HEK293T (cell line): ENCODE results near the gene TBX3.
A peak's percentile ranks its signal among the peaks of the same experiment; 100 is the strongest.

Source experiments
- CTCF ChIA-PET: fragments of 350-600 bp; formaldehyde crosslinking; extraction: SDS; loops from one replicate; lab custom pipeline; 2021; ENCODE audit warnings: antibody characterized with exemption, inconsistent platforms; lab: Yijun Ruan, JAX
- POLR2A ChIA-PET: fragments of 350-600 bp; formaldehyde crosslinking; extraction: SDS; loops from one replicate; lab custom pipeline; 2020; ENCODE audit warnings: antibody characterized with exemption, inconsistent platforms; lab: Yijun Ruan, JAX
- DNase-seq: peaks from one replicate; pipeline ENCODE4 v3.0.0; 2012; ENCODE audit warnings: mixed read lengths; ENCODE audit errors: extremely low spot score
- ARNT ChIP-seq: fragments of 450-650 bp; IDR thresholded peaks from 2 replicates; pipeline ENCODE4 v1.6.1; 2017; ENCODE audit warnings: mild to moderate bottlenecking
- BHLHE40 ChIP-seq: fragments of 450-650 bp; IDR thresholded peaks from 2 replicates; pipeline ENCODE4 v1.6.1; 2016; ENCODE audit warnings: mild to moderate bottlenecking, moderate library complexity, borderline replicate concordance
- CTBP1 ChIP-seq: fragments of 450-650 bp; IDR thresholded peaks from 2 replicates; pipeline ENCODE4 v1.6.1; 2016; ENCODE audit warnings: borderline replicate concordance
- ELF4 ChIP-seq: fragments of 450-650 bp; IDR thresholded peaks from 2 replicates; pipeline ENCODE4 v1.6.1; 2017; ENCODE audit warnings: antibody characterized with exemption
- FOXA1 ChIP-seq: fragments of 450-650 bp; IDR thresholded peaks from 2 replicates; pipeline ENCODE4 v1.6.1; 2016; ENCODE audit warnings: mild to moderate bottlenecking
- FOXK2 ChIP-seq: fragments of 450-650 bp; IDR thresholded peaks from 2 replicates; pipeline ENCODE4 v1.6.1; 2016; ENCODE audit warnings: mild to moderate bottlenecking
- FOXM1 ChIP-seq: fragments of 450-650 bp; IDR thresholded peaks from 2 replicates; pipeline ENCODE4 v1.6.1; 2017; ENCODE audit warnings: mild to moderate bottlenecking, borderline replicate concordance
- HDGF ChIP-seq: fragments of 450-650 bp; IDR thresholded peaks from 2 replicates; pipeline ENCODE4 v1.6.1; 2017; ENCODE audit warnings: antibody characterized with exemption, borderline replicate concordance
- L3MBTL2 ChIP-seq: fragments of 450-650 bp; conservative IDR thresholded peaks from 2 replicates; pipeline ENCODE4 v1.6.1; 2016; ENCODE audit warnings: mild to moderate bottlenecking
- LEF1 ChIP-seq: fragments of 450-650 bp; IDR thresholded peaks from 2 replicates; pipeline ENCODE4 v1.6.1; 2017; ENCODE audit warnings: mild to moderate bottlenecking, borderline replicate concordance
- NFRKB ChIP-seq: fragments of 450-650 bp; IDR thresholded peaks from 2 replicates; pipeline ENCODE4 v1.6.1; 2016; ENCODE audit warnings: mild to moderate bottlenecking, moderate library complexity
- SP1 ChIP-seq: fragments of 450-650 bp; IDR thresholded peaks from 2 replicates; pipeline ENCODE4 v1.6.1; 2017
- SUZ12 ChIP-seq: fragments of 450-650 bp; IDR thresholded peaks from 2 replicates; pipeline ENCODE4 v1.6.1; 2016; ENCODE audit warnings: mild to moderate bottlenecking
- TARDBP ChIP-seq: fragments of 450-650 bp; IDR thresholded peaks from 2 replicates; pipeline ENCODE4 v1.6.1; 2016
- ZNF384 ChIP-seq: fragments of 450-650 bp; IDR thresholded peaks from 2 replicates; pipeline ENCODE4 v1.6.1; 2016
- TF ChIP-seq, protein P1 (sequence below): fragments of 450-650 bp; IDR thresholded peaks from 2 replicates; pipeline ENCODE4 v1.6.1; 2016

TBX3 gene

DNA sequence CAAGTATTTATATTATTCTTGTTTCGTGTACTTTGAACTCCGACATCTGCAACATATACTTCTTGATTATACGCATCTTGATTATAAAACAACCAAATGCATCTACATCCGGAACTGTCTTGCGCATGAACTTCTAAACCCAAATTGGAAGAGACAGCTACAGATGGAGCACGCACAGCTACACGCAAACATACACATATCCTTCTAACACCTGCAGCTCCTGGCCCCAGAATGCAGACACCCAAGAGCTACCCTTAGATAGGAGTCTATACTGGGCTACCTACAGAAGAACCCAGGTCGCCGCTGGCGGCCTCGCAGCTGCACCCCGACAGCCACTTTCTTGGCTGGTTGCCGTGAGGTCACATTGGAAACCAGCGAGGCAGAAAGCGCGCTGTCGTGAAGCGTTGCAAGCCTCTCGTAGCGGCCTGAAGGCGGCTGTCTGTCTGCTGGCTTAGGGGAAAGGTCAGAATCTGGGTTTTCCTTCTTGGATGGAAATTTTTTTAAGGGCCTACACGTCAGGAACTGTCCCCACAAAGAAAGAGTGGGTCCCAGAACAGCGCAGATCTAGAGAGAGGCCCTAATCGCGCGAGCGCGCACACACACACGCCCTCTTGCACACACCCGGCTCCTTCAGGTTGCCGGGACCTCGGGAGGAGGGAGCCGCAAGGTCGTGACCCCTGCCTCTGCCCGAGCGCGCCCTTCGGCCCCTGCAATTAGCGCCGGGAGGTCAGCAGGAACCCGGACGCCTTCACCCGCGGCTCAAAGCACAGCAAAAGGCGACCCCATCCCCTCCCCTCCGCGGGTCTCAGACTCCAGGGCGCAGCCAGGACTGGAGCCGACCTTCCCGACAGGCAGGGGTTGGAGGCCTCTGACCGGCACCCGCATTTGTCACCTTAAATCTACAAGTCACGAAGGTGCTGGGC is 17.0 kb downstream of the TBX3 start:
- CTCF ChIA-PET = interaction anchor here (1.1 kb wide), 1 partner anchor 558 kb away, joined by 3 read pairs; no protein-coding TSS in a partner anchor
- DNase-seq = no peak
- POLR2A ChIA-PET = interaction anchor here (0.9 kb wide), 1 partner anchor 17 kb away, joined by 3 read pairs; the partner anchor contains the start of gene TBX3
- TF ChIP-seq ARNT = no peak
- no peak for TF ChIP-seq BHLHE40
- no peak for TF ChIP-seq FOXK2
- no peak for TF ChIP-seq FOXA1
- TF ChIP-seq L3MBTL2 = no peak
- no peak for TF ChIP-seq TARDBP
- no peak for TF ChIP-seq SP1
- TF ChIP-seq, protein P1, sequence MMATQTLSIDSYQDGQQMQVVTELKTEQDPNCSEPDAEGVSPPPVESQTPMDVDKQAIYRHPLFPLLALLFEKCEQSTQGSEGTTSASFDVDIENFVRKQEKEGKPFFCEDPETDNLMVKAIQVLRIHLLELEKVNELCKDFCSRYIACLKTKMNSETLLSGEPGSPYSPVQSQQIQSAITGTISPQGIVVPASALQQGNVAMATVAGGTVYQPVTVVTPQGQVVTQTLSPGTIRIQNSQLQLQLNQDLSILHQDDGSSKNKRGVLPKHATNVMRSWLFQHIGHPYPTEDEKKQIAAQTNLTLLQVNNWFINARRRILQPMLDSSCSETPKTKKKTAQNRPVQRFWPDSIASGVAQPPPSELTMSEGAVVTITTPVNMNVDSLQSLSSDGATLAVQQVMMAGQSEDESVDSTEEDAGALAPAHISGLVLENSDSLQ = no peak
- TF ChIP-seq HDGF = no peak
- TF ChIP-seq NFRKB = no peak
- TF ChIP-seq ZNF384 = no peak

DNA sequence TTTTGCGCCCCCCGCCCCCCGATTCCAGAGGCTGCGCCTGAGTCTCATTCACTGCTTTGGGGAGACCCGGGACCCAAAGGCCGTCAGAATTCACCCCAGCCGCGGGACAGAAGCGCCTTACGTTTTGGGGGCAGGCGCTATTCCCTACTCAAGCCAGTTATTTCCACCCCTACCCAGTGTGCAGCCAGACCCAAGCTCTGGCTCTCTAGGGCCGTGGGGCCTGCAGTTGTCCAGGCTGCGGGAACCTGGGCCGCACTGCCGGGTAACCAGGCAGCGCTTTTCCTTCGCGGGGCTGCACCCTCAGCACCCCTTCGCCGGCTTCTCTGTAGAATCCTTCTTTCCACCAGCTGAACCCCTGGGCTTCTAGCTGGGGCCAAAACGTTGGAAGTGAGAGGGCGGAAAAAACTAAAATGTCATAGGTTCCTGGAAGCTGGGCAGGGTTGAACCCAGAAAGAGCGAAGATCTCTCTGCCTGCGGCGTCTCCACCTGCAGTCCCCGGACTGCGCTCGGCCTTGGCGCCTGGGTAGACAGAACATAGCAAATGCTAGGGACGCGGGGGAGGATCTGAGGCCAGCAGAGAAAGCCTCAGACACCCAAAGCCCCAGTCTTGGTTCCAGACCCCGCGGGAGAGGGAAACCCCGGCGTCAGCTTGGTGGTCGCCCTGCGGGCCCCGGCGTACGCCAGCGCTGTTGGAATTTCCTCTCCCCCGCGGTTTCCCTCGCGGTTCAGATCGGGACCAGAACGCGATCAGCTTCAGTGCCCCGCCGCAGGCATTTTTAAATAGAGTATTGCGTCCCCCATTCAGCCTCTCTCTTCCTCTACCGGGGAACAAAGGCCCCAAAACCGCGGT is 18.3 kb downstream of the TBX3 start:
- TF ChIP-seq SP1 (no peak), ZNF384 (no peak), ARNT (no peak), NFRKB (no peak), FOXA1 (no peak), ELF4 (no peak), FOXK2 (no peak), FOXM1 (no peak), HDGF (no peak), LEF1 (no peak), TARDBP (no peak), SUZ12 (no peak), CTBP1 (no peak), L3MBTL2 (no peak), BHLHE40 (no peak)
- TF ChIP-seq, protein P1 = no peak
- no peak for DNase-seq
- POLR2A ChIA-PET = interaction anchor here (0.9 kb wide), 1 partner anchor 19 kb away, joined by 3 read pairs; the partner anchor contains the start of gene TBX3
- CTCF ChIA-PET = interaction anchor here (1.1 kb wide), 1 partner anchor 1088 kb away, joined by 3 read pairs; no protein-coding TSS in a partner anchor

DNA sequence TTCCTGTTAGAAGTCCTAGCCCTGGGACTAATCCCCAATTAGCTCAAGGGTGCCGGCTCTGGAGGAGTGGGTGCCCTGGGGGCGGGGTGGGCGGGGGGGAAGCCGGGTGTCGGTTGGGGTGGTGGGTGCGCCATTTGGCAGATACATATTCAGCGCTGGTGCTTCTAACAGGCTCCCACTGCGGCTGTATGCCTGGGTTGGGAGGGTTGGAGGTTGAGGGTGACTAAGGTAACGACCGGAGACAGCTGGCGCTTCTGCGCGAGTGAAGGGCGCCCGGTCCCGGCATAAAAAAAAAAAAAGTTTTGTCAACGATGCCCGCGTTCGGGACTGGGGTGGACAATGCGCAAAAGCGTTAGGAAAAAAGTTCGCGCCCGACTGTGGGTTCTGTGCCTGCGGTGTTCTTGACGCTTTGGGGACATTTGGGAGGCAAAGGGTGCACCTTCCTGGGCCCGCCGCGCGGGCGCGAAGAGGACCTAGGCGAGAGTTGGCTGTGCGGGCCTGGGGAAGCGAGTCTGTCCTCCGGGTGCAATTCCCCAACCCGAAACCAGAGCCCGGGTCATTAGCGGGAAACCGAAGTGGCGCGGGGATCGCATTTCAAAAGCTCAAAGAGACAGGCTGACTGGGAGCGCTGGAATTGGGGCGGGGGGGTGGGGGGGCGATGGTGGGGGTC is 19.2 kb downstream of the TBX3 start:
- TF ChIP-seq L3MBTL2 (no peak), NFRKB (no peak), CTBP1 (no peak), TARDBP (no peak), BHLHE40 (no peak), FOXM1 (no peak), HDGF (no peak), ARNT (no peak), FOXA1 (no peak), ZNF384 (no peak), LEF1 (no peak), ELF4 (no peak), FOXK2 (no peak), SUZ12 (no peak)
- CTCF ChIA-PET = interaction anchor here (1.1 kb wide), 1 partner anchor 1089 kb away, joined by 3 read pairs; no protein-coding TSS in a partner anchor
- POLR2A ChIA-PET = interaction anchor here (0.9 kb wide), 1 partner anchor 20 kb away, joined by 3 read pairs; the partner anchor contains the start of gene TBX3
- no peak for DNase-seq

DNA sequence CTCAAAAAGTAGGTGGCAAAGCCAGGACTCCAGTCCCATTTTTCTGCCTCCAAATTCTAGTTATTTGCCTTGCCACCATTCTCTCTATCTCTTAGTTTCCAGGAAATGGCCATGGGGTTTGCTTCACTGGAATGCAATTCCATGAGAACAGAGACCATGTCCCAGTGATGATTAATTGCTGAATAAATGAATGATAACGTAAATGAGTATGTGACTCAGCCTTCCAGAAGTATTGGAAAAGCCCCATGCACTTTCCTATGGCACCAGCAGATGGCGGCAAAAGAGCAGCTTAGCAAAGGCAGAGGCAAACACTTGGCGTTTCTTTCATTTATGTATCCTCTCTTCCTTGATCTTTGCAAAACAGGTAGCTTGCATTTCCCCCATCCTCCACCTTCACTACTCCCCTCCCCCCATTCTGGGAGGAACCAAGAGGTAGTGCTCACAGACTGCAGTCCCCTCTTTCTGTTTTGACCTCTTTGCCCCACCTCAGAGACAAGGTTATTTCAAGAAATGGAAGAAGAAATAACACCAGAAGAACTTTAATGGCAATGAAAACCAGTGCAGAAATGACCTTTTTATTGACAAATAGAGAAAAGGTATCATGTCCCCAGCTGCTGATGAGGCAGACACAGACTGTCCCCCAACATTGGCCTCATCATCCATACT is 21.3 kb downstream of the TBX3 start:
- POLR2A ChIA-PET = no interaction called here
- DNase-seq = no peak
- TF ChIP-seq, protein P1 = peak; percentile 68; the same call in 1 of the 2 replicates
- no peak for TF ChIP-seq CTBP1
- CTCF ChIA-PET = interaction anchor here (0.6 to 1.6 kb wide), 5 partner anchors 41 to 1287 kb away, joined by 3 to 4 read pairs (median 3); no protein-coding TSS in a partner anchor

DNA sequence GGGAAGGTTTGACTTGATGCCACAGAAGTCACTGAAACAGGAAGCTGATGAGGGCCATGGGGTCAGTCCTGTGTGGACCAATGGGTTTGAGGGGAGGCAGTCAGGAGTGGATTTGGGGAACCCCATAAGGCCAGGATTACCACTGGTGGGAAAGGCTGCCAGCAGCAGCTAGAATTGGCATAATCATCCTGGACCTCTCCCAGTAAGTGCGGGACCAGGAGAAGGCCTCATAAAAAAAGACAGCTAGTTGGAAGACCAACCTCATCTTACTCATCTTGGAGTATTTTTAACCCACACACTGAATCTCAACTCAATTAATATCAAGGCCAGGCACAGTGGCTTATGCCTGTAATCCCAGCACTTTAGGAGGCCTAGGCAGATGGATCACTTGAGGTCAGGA is 22.7 kb downstream of the TBX3 start:
- ChIA-PET POLR2A (no interaction called here), CTCF (no interaction called here)
- DNase-seq = no peak
- no peak for TF ChIP-seq TARDBP
- no peak for TF ChIP-seq FOXA1
- TF ChIP-seq BHLHE40 = no peak
- TF ChIP-seq ARNT = no peak
- no peak for TF ChIP-seq ELF4
- no peak for TF ChIP-seq SP1
- TF ChIP-seq FOXM1 = no peak
- no peak for TF ChIP-seq LEF1
- no peak for TF ChIP-seq ZNF384
- TF ChIP-seq FOXK2 = no peak
- TF ChIP-seq, protein P1 = no peak
- no peak for TF ChIP-seq L3MBTL2
- TF ChIP-seq NFRKB = no peak
